Peyer's patch (tissue), 4 donors: ENCODE data around the gene CDH8. TPM values are rescaled to one million over a fixed set of nuclear protein-coding genes. Genes with fewer than 3 reads are reported as not detected.

Experiments used
- DNase-seq, 3 donors: peaks; one replicate each; pipeline ENCODE4 v3.0.0-alpha.2; 2017 to 2019
- H3K27ac ChIP-seq, 4 donors: fragments of 200-600 bp; sonication (generic); one replicate each; pipeline ENCODE4 v1.5.1; 2016 to 2019
- H3K27me3 ChIP-seq, 2 donors: fragments of 200-600 bp; sonication (generic); one replicate each; pipeline ENCODE4 v1.5.1; 2019
- H3K36me3 ChIP-seq, 3 donors: fragments of 200-600 bp; sonication (generic); one replicate each; pipeline ENCODE4 v1.5.1; 2016 to 2019
- H3K4me1 ChIP-seq, 4 donors: fragments of 200-600 bp; sonication (generic); one replicate each; pipeline ENCODE4 v1.5.1; 2016 to 2019
- H3K4me3 ChIP-seq, 4 donors: fragments of 200-600 bp; sonication (generic); 1 replicate in 3 of 4; 2 replicates in 1 of 4; pipeline ENCODE4 v1.5.1; 2016 to 2019; ENCODE audit warnings: mild to moderate bottlenecking in 1 of 4
- H3K9me3 ChIP-seq, 4 donors: fragments of 200-600 bp; sonication (generic); one replicate each; pipeline ENCODE4 v1.5.1; 2016 to 2019; ENCODE audit warnings: mild to moderate bottlenecking in 1 of 4
- POLR2A ChIP-seq, 2 donors: fragments of 450-650 bp; IDR thresholded peaks; one replicate each; pipeline ENCODE4 v1.5.1; 2017; ENCODE audit warnings: antibody characterized with exemption in 2 of 2, mild to moderate bottlenecking in 2 of 2, moderate library complexity in 2 of 2
- total RNA-seq, 4 donors: library from RNA; depleted of rRNA; stranded (reverse); fragments of >200 nt; gene quantifications; one replicate each; pipeline ENCODE4 v1.1.0, GENCODE V29; 2016
- TF ChIP-seq, protein P1 (sequence below), 6 experiments: fragments of 450-650 bp in 4 of 6; fragments of 200-600 bp in 2 of 6; sonication (generic) in 1 of 6; IDR thresholded peaks; one replicate each; pipeline ENCODE4 v1.5.1; 2017 to 2019; ENCODE audit warnings: antibody characterized with exemption in 6 of 6, mild to moderate bottlenecking in 3 of 6, moderate library complexity in 1 of 6

Gene CDH8
- total RNA-seq, 4 donors from 2014 or later: not detected

DNA sequence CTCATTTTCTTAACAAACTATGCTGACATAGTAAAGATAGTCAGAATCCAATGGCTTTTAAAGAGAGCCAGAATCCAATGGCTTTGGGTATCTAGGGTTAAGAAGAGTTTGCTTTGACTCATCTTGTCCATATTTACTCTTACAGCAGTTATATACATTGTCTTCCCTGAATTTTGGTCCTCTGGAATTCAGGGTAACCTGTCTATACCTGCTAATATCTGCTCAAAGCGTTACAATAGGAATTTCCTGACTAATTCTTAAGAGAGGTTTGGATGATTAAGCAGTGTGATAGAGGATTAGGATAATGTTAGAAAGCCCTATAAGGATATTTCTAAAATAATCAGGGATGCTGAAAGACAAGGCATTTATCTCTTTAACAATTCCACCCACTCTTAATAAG lies 2.0 kb upstream of the CDH8 start:
- Histone ChIP-seq H3K4me1 (no peaks in the 10 kb centered on the region), H3K4me3 (no peak overlapping the region), H3K27ac (no peak overlapping the region), H3K9me3 (peaks cover 0 to 8% (median 0%) of the 10 kb centered on the region in 4 donors), H3K27me3 (no peaks in the 10 kb centered on the region), H3K36me3 (no peaks in the 10 kb centered on the region)
- DNase-seq: no peak
- TF ChIP-seq, protein P1, sequence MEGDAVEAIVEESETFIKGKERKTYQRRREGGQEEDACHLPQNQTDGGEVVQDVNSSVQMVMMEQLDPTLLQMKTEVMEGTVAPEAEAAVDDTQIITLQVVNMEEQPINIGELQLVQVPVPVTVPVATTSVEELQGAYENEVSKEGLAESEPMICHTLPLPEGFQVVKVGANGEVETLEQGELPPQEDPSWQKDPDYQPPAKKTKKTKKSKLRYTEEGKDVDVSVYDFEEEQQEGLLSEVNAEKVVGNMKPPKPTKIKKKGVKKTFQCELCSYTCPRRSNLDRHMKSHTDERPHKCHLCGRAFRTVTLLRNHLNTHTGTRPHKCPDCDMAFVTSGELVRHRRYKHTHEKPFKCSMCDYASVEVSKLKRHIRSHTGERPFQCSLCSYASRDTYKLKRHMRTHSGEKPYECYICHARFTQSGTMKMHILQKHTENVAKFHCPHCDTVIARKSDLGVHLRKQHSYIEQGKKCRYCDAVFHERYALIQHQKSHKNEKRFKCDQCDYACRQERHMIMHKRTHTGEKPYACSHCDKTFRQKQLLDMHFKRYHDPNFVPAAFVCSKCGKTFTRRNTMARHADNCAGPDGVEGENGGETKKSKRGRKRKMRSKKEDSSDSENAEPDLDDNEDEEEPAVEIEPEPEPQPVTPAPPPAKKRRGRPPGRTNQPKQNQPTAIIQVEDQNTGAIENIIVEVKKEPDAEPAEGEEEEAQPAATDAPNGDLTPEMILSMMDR (IDR thresholded peaks at IDR 0.05): no peak
- TF ChIP-seq POLR2A (IDR thresholded peaks at IDR 0.05): no peak

DNA sequence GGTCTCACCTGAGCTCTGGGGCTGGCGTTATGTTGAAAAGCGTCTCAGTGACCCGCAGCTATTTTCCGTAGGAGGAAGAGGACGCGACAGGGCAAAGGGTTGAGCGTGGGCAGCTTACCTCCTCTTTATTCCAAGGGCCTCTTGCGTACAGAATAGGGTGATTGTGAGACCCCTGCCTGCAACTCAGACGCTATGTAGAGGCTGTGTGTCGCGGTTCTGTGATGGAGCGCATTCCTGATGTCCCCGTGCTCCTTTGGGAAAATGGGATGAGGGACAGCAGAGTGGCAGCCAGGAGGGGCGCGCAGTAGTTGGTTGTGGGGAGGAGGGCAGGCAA lies 531 bp upstream of the CDH8 start:
- no peaks in the 10 kb centered on the region for H3K27me3 ChIP-seq
- H3K36me3 ChIP-seq: no peaks in the 10 kb centered on the region

DNA sequence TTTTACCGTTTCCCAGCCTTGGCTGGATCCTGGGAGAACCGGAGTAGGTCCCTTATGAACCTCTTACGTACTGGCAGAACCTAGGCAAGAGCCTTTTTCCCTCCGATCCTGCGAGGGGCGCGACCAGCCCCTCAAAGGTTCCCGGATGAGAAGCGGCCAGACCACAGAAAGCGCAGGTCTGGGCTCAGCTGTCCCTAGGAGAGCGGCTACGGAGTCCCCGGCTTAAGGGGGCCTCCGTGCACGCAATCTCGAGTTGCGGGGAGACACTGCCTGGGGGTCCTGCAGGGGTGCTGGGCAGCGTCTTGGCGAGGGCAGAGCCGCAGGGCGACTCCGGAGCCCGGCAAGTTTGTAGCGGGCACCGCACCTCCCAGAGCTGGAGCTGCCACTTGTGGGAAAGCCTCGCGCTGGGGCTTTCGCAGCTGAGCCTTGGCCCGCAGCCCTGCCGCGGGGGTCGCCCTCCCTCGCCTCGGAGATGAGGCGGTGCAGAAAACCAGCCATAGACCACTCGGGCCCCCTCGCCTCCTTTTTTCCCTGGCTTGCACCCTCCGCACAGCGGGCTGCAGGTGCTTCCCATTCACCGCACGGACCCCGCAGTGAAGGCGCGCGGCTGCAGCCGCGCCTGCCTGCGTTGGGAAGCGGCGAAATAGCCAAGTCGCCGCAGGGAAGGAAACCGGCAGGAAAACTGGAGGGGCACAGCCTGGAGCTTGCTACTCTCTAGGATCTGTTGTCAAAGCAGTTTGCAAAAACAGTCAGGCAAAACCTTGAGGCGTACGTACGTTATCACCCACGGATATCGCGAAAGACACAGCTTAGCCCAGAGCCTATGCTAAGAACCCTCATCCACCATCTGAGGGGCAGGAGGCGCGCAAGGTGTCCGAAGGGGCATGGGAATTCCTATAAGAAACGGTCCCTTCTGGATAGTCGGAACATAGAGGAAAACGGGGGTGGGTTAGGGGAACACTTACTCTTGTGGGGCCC lies 834 bp downstream of the CDH8 start:
- no peak for TF ChIP-seq POLR2A (IDR thresholded peaks at IDR 0.05)
- TF ChIP-seq, protein P1 (IDR thresholded peaks at IDR 0.05): no peak
- Histone ChIP-seq H3K27ac (no peak overlapping the region), H3K36me3 (no peaks in the 10 kb centered on the region), H3K4me1 (no peaks in the 10 kb centered on the region), H3K4me3 (peak overlapping the region in 1 of 4 donors; percentile 25), H3K9me3 (peaks cover 0 to 8% (median 0%) of the 10 kb centered on the region in 4 donors), H3K27me3 (no peaks in the 10 kb centered on the region)
- no peak for DNase-seq

More for the DNA sequence above, 531 bp upstream of the CDH8 start:
- no peaks in the 10 kb centered on the region for H3K4me1 ChIP-seq
- H3K9me3 ChIP-seq: peaks cover 0 to 8% (median 0%) of the 10 kb centered on the region in 4 donors
- no peak overlapping the region for H3K27ac ChIP-seq
- TF ChIP-seq, protein P1 (IDR thresholded peaks at IDR 0.05): no peak
- no peak for TF ChIP-seq POLR2A (IDR thresholded peaks at IDR 0.05)
- no peak for DNase-seq
- H3K4me3 ChIP-seq: no peak overlapping the region

DNA sequence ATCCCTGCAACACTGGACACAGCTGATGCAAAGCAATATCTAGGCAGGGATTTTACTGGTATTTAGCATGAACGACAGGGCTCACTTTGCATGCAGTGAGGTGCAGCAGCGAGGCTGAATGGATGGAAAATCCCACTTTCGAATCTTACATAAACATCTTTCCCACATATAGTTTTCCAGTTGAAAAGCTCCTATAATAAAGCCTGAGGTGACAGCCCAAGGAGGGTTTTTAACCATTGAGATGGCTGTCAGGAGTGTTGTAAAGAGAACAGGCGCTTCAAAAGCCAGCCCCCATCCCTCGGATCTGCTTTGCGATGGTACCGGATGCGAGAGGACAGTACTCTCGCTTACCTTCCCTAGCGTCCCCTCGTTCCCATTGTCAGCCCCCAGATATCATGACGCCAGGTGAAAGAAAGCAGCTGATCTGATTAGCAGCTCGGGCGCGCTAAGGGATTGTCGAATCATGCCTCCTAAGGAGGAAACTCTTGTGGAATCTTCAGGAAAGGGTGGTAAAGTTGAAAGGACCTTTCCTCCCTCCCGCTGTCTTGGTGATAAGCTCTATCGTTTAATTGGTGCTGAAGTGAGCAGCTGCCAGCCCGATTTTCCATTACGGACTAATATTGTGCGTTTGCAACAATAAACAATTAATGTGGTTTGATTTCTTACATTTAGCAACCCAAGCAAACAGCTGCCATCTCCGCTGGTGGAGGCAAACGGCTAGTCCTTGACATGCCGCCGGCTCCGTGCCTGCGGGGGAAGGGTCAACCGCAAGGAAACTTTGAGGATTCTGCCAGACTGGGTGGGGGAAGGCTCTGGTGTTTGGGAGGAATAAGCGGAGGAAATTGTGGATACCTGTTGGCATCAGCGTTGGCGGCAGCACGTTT lies 1.8 kb downstream of the CDH8 start:
- no peaks in the 10 kb centered on the region for H3K4me1 ChIP-seq

DNA sequence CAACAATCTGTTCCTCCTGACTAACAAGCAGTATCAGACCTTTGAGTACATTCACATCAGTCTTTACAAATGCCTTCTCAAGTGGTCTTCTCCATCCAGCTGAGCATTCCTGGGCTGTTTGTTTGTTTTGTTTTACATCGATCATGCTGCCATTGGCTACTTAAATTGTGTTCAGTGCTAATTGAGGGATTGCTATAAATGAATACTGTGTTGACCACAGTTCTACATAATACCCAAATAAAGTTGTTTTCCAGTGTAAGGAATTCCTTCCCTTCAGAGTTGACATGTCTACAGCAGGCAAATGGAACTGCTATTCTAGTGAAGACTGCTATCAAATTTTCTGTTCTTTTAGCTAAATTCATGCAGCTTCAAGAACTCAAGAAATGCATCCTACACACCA lies 3.2 kb downstream of the CDH8 start:
- H3K4me1 ChIP-seq: no peaks in the 10 kb centered on the region
- peaks cover 0 to 8% (median 0%) of the 10 kb centered on the region in 4 donors for H3K9me3 ChIP-seq
- H3K4me3 ChIP-seq: no peak overlapping the region
- H3K36me3 ChIP-seq: no peaks in the 10 kb centered on the region
- no peaks in the 10 kb centered on the region for H3K27me3 ChIP-seq
- TF ChIP-seq, protein P1 (IDR thresholded peaks at IDR 0.05): no peak
- no peak for TF ChIP-seq POLR2A (IDR thresholded peaks at IDR 0.05)
- H3K27ac ChIP-seq: no peak overlapping the region
- DNase-seq: no peak

More for the DNA sequence above, 1.8 kb downstream of the CDH8 start:
- Histone ChIP-seq H3K4me3 (peak overlapping the region in 1 of 4 donors; percentile 25), H3K9me3 (peaks cover 0 to 8% (median 0%) of the 10 kb centered on the region in 4 donors), H3K27me3 (no peaks in the 10 kb centered on the region), H3K27ac (no peak overlapping the region), H3K36me3 (no peaks in the 10 kb centered on the region)
- no peak for TF ChIP-seq POLR2A (IDR thresholded peaks at IDR 0.05)
- TF ChIP-seq, protein P1 (IDR thresholded peaks at IDR 0.05): no peak
- DNase-seq: no peak
